Astrocyte of the hippocampus (primary cell): Measurements from ENCODE around the gene CPSF3.

Experiments
- DNase-seq: peaks from one replicate; pipeline ENCODE4 v3.0.0; 2011; ENCODE audit warnings: low read depth, low spot score

CPSF3 gene

DNA sequence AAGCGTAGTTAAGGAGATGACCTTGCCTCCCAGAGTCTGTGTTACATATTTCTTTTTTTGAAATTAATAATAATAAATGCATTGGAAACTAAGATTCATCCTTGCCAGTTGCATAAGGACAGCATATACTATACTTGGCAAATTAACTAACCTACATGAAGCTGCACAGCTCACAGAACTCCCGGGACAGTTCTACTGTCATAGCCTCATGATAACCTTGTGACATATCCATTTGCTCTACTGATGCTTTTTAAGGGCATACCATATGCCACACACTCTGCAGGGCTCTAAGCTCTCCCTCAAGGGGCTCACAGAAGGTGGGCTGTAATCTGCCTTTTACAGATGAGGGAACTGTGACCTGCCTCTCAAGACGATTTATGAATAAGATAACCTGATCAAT lies 3.9 kb upstream of the CPSF3 start:
- no peak for DNase-seq

DNA sequence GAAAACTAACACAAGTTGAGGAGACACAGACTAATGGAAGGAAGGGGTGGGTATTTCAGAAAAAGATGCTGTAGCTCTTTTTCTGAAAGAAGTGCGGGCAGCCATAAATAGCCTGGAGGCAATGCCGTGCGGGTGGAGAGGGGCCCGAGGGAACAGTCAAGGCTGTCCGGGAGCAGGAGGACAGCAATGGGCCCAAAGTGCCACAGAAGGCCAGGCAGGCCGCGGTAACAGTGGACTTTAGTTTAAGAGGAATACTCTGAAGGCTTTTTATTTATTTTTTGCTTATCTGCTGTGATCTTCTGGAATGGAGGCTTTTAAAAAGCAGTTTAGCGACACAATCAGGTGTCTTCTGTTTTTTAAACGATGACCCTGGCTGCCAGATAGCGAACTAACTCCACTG lies 3.0 kb upstream of the CPSF3 start:
- no peak for DNase-seq

DNA sequence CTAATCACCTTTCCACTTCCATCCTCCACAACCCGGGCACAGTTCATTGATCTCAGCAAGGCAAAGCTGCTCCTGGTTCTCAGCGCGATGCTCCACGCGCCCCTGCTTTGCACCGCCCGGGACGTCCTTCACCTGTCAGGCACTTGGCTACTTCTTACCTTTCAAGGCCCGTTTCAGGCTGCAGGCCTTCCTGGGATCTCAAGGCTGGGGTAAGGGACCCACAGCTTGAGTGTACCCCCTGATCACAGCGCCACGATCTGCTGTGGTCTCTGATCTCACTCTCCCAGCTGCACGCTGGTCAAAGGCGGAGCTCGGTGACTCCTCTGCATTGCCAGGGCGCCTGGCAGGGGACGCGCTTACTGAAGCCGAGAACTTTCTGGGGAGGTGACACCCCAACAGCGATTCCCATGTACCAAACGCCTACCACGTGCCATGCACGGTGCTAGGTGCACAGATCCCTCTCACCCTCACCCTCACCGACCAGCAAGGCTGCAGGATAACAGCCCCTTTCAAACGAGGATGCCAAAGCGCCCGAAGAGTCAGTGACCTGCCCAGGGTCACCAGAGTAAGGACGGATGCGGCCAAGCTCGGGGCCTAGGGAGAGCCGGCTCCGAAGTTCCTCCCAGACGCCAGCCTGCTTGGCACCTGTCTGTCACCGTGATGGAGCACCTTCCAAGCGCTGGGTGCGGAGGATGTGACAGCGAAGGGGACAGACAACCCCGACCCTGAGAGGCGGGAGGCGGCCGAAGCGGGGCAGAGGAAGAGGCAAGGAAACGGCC lies 944 bp upstream of the CPSF3 start:
- DNase-seq, result peak; percentile 53

DNA sequence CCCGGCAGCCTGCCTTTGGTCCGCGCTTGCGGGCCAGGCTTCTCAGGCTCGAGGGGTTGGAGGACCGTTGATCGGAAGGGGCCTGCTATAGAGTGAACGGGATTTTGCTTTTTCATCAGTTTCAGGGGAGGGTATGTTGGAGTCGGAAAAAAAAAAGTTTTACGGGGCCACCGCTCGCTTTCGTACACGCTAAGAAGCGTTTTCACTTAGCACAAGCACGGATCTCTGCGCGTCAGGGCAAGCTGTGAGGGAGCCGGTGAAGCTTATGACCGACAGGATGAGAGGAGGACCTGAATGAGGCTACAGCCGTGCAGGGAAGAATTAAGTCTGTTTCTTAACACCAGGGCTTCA lies 443 bp downstream of the CPSF3 start:
- peak; percentile 59 for DNase-seq

DNA sequence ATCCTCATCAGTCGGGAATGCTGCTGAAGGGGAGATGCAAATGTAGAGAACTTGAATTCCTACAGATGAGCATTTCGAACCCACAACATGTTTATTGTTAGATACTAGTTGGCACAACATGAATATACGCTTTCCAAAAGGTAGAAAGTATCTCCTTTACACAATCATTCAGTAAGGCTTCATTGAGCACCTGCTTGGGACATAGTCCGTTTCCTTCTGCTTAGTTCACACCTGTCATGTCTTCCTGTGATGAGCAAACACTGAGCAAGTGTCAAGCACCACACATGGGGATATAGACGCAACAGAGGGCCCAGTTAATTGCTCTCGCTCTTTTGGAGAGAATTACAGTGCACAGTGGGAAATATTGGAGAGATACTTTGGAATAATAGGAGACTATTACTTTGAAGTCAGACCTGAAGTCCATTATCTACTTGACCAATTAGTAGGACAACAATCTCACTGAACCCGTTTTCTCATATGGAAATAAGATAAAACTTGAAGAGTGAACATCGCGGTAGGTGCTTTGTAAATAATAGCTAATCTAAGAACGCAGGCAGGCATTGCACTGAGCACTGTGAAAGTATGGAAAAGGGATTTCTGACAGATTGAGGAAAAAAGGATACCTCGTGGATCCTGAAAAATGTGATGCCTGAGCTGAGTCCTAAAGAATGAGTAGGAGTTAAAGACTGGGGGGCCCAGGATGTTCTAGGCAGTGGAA lies 1.2 kb downstream of the CPSF3 start:
- no peak for DNase-seq

DNA sequence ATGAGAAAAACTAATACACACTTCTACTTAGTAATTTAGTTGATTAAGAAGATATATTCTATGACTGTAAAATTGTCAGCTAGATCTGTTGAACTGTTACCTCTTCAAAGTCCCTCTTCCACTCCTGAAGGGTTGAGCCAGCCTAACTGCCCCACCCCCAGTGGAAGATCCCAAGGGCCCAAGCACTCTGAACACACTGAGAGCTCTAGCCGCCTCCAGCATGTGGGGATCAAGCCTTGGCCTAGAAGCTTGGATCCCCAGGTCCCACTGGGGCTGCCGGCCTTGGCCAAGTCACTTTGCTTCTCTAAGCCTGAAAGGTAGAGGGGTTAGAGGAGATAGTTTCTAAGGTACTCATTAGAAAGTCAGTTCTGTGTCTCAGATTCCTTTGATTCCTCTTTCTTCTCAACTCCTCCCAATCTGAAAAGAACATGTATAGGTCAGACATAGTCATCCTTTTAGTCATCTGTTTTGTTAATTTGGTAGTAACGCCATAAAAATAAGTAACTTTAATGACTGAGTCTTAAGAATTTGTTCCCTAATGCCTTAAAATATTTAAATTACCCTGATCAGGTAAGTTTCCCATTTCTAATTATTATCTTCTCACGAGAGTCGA lies 5.6 kb downstream of the CPSF3 start:
- no peak for DNase-seq

DNA sequence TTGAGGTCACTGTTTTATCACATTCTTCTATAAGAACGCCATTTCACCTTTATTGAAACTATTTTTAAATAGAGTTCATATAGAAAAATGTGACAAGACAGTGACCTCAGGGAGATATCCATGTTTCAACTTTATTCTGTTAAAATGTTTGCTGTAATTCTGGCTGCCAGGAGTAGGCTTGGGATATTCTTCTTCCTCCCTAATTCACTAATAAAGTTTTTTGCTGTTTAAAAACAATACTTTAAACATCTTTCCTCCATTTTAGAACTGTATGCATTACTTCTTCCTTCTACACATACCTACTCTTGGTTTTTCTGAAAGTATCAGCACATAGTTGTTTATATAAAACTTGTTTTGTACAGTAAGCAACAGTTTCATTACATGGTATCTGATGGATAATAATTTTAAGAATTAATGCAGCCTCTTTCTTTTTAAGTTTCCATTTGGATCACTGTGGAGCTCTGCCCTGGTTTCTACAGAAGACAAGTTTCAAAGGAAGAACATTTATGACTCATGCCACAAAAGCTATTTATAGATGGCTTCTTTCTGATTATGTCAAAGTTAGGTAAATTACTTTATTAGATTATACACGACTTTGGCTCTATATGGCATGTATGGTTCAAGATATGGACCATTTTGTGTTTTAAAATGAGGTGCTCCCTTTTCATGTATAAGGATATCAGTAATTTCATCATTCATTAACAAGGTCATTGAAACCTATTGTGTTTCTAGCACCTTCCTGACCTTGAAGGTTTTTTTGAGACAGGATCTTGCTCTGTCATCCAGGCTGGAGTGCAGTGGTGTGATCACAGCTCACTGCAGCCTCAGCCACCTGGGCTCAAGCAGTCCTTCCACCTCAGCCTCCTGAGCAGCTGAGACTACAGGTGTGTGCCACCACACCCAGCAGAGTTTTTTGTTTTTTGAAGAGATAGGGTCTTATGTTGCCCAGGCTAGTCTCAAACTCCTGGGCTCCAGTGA lies 7.2 kb downstream of the CPSF3 start:
- no peak for DNase-seq

DNA sequence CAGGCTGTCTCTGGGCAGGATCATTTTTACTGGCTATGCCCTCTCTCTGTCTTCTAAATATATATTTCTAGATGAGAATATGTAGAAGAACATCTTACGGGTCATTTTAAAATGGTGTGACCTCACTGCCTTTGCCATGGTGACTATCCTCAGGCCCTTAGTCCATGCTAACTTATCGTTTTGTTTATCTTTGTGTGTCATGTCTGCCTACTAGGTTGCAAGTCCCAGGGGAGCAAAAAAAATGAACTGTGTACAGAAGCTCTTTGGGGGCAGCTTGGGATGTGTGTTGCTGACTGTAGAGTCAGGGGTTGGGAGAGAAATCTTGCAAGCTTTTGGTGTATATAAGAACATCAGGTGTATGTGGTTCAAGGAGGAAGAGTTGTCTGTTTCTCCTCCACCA lies 11.0 kb downstream of the CPSF3 start:
- DNase-seq, result no peak

DNA sequence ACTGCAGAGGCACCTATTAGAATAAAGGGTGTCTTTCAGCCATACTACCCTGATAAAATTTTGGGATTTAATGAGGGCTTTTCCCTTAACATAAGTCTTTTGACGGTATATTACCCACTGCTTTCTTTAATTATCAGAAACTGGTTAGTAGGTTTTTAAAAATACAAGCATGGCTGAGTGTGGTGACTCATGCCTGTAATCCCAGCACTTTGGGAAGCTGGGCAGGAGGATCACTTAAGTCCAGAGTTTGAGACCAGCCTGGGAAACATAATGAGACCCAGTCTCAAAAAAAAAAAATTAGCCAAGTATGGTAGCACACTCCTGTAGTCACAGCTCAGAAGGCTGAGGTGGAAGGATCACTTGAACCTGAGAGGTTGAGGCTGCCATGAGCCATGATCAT lies 16.1 kb downstream of the CPSF3 start:
- DNase-seq, result no peak

DNA sequence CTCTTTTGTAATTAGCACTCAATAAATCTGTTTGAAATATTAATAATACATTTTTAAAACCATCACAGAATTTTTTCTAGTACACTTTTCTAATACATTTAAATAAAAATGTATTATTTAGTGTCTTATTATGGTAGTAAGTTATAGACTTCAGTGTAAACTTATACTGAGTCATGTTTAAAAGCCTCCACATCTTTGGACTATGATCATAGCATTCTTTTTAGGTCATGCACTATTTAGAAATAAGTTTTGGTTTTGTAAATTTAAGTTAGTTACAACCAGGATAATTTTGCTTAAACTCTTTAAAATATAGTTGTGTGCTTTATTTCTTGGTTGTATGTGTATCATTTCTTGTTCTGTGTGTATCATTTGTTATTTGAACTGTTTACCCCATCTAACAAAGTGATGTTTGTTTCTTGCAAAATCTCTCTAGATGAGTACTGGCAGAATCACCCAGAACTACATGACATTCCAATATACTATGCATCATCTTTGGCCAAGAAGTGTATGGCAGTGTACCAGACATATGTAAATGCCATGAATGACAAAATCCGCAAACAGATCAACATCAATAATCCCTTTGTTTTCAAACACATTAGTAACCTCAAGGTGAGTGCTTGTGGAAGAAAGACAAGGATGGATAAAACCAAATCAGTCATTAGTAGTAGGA lies 16.7 kb downstream of the CPSF3 start:
- DNase-seq, result peak; percentile 38

DNA sequence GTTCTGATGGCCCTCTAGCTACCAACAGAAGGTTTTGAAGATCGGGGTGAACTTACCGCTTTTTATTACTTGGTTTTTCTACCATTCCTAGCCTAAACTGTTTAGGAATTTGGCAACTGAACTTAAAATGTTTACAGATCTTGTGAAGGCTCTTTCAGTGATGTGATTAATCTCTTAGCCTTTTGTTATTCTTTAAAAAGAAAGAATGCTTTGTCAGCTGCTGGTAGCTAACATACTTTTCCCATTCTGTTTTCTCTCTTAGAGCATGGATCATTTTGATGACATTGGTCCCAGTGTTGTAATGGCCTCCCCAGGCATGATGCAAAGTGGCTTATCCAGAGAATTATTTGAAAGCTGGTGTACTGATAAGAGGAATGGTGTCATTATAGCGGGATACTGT lies 18.1 kb downstream of the CPSF3 start:
- peak; percentile 31 for DNase-seq

DNA sequence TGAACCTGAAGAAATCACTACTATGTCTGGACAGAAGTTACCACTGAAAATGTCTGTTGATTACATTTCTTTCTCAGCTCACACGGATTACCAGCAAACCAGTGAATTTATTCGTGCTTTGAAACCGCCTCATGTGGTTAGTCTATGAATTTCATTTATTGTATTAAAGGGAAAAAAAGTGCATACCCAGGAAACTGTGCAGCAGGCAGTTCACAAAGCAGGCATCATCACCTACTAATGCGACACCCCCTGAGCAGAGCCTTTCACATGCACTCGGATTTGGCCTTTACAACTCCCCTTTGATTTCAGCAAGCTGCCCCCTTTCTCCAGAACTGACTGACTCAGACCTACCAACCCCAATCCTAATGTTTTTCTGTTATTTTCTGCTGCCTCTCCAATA lies 20.1 kb downstream of the CPSF3 start:
- no peak for DNase-seq

DNA sequence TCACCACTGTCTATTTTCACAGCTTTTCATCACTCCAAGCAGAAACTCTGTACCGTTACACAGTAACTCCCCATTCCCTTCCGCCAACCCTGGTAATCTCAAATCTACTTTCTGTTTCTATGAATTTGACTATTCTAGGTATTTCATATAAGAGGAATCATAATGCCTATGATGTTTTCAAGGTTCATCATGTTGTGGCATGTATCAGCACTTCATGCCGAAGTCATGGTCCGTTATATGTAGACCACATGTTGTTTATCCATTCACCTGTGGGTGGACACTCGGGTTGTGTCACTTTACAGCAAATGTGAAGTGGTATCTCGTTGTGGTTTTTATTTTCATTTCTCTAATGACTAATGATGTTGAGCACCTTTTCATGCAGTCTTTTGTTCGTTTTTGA lies 21.6 kb downstream of the CPSF3 start:
- no peak for DNase-seq

DNA sequence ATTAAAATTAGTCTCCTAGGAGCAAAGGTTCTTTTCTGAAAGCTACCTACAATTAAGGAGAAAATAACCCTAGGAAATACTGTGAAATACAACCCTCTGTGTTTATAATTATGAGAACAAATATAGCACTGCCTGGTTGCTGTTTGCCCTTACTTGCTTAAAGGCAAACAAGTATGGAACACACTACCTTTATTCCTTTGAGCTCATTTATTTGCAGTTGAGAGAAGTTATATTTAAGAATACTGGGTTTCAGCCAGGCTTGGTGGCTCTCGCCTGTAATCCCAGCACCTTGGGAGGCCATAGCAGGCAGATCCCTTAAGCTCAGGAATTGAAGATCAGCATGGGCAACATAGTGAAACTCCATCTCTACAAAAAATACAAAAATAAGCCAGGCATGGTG lies 27.8 kb downstream of the CPSF3 start:
- DNase-seq, result no peak

DNA sequence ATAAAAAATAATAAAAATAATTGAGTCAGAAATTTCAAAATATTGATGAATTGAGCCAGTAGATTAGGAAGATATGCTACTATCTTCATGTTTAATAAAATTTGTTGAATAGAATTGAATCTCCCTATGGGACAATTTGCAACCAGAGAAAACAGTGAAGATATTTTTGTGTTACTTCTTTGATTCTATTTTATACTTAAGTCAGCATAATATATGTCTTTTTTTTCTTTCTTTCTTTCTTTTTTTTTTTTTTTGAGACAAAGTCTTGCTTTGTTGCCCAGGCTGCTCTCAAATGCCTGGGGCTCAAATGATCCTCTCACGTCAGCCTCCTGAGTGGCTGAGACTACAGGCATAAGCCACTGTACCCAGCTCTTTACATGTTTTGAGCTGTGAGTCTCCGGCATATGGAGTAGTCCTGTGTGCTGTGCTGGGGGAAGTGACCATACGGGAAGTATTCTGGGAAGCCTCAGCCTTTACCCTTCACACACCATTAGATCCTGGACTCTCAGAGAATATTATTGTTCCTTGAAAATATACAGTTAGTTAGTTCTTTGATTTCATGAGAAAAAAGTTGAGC lies 37.1 kb downstream of the CPSF3 start:
- DNase-seq, result no peak

DNA sequence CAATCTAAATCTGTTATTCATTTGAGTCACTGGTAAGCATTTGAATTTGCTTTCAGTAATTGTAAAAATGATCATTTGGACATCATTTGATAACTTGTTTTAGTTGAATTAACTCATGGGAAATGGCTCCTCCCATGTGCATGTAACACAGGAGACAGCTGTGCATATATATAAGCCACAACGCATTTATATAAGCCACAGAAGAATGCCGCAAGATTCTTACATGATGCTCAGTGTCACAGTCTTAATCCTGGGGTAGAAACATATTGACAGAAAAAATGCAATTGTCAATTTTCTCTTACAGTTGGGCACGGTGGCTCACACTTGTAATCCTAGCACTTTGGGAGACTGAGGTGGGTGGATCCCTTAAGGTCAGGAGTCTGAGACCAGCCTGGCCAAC lies 37.6 kb downstream of the CPSF3 start:
- no peak for DNase-seq

DNA sequence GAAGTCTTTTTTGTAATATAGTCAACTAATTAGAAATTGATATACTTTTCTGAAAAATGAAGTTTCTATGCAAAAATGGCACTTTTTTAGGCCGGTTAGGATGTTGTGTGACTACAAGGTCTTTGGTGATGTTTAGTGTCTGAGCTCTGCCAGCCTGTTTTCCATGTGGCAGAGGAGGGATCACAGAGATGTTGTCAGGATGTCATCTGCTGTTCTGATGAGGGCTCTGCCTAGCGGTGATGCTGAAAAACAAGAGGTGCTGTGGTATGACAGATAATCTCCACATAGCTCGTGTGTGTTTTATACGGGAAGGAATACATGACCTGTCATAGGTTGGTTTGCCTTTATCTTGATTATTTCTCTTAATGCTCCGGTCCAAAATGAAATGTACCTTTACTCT lies 38.9 kb downstream of the CPSF3 start:
- no peak for DNase-seq

DNA sequence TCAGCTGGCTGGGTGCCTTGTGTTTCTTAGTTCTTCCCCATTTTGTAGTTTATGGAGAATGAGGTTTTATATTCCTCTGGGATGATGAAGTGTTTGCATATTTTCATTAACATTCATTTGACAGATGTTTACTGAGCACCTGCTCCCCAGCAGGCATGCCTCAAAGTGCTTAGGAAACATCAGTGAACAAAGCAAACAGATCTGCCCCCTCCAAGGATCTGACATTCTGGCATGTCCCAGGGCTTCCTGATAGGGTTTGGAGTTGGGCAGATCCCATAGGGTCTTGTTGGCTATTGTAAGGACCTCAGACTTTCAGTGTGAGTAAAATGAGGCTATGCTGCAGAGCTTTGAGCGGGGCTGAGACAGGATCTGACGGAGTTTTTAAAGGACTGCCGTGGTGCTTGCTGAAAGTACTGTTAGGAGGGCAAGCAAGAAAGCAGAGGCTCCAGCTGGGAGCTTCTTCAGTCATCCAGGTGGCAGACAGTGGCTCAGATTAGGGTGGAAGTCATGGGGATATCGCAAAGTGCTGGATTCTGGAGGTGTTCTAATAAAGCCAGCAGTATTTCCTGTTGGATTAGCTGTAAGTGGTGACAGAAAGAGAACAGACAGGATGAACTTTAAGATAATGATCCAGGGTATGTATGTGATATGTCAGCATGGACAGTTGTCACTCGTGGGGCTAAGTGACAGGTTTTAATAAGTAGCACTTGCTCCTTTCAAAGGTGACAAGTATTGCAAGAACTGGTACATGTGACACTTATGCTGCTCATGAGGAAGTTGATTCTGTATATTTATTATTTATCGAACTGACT lies 39.6 kb downstream of the CPSF3 start:
- no peak for DNase-seq

DNA sequence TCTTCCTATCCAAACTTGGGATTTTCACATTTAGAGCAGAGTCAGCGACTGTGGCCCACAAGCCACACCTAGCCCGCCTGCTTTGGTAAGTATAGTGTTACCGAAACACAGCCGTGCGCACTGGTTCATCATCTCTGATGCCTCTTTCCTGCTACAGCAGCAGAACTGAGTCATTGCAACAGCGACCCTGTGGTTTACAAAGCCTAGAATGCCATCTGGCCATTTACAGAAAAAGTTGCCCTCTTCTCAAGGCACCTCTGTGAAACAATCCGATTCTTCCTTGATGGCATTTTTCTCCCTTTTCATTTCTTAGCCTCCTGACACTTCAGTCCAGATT lies 40.2 kb downstream of the CPSF3 start:
- DNase-seq, result peak; percentile 45

DNA sequence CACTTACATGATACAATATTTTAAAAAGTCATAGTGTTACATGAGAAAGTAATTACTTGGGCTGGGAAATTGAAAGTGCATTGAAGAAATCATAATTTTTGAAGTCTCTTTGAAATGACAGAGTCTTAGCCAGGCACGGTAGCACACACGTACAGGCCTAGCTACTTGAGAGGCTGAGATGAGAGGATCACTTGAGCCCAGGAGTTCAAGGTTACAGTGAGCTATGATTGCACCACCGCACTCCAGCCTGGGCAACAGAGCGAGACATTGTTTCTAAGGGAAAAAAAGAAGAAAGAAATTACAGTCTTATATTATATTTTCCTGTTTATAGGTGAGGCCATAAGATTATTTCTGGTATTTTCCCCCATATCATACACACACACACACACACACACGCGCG lies 41.7 kb downstream of the CPSF3 start:
- no peak for DNase-seq
